ENCODE results near the gene GPR83.
"Not testable (repeated sequence)": the region's sequence is repeated elsewhere in the genome, so short reads cannot be mapped to it uniquely, and the experiment has no call there.

GPR83 gene

GRCh38 chr11:94350850-94351563 is 50.2 kb downstream of the GPR83 start:
- ATAC-seq = not testable (repeated sequence)

GRCh38 chr11:94346311-94346710 is 54.9 kb downstream of the GPR83 start:
- ATAC-seq = not testable (repeated sequence)

GRCh38 chr11:94343495-94343894 is 57.7 kb downstream of the GPR83 start:
- no peak for ATAC-seq

- ATAC-seq = no peak
These were observed 59.0 kb downstream of the GPR83 start for GRCh38 chr11:94342250-94342649.

- ATAC-seq = no peak
These were observed 62.6 kb downstream of the GPR83 start for GRCh38 chr11:94338651-94339050.

- no peak for ATAC-seq
These were observed 65.2 kb downstream of the GPR83 start for GRCh38 chr11:94336033-94336432.

GRCh38 chr11:94332814-94333213 is 68.4 kb downstream of the GPR83 start:
- ATAC-seq = no peak

GRCh38 chr11:94330789-94331188 is 70.4 kb downstream of the GPR83 start:
- ATAC-seq = no peak

GRCh38 chr11:94329501-94329900 is 71.7 kb downstream of the GPR83 start:
- no peak for ATAC-seq

- no peak for ATAC-seq
These were observed 72.6 kb downstream of the GPR83 start for GRCh38 chr11:94328587-94329080.
